ENCODE results near the gene APOBEC4.

- TF ChIP-seq POLR2A (IDR thresholded peaks at IDR 0.05), result no peak
- TF ChIP-seq CTCF (IDR thresholded peaks at IDR 0.05), result no peak
Measured at GRCh38 chr1:183646776-183647175, 6.3 kb downstream of the APOBEC4 start.
